HepG2 (cell line): Measurements from ENCODE around the gene ZBTB7B. TPM values are rescaled to one million over a fixed set of nuclear protein-coding genes. Genes with fewer than 3 reads are reported as not detected.

Experiments used
- ATF4 ChIP-seq, 2 experiments: fragments of 450-650 bp in 1 of 2; sonication (generic) in 1 of 2; formaldehyde crosslinking; IDR thresholded peaks; 2 replicates each; pipeline versions ENCODE4 v1.5.0 to v1.8.0; 2020 to 2022; ENCODE audit warnings: mild to moderate bottlenecking in 1 of 2, missing genetic modification reagents in 1 of 2
- CCAR2 ChIP-seq: fragments of 200-400 bp; formaldehyde crosslinking; optimal IDR thresholded peaks from 2 replicates; pipeline ENCODE3; 2018; ENCODE audit warnings: low read depth, mild to moderate bottlenecking, low read length, moderate library complexity
- ELF4 ChIP-seq: sonication (generic); formaldehyde crosslinking; IDR thresholded peaks from 2 replicates; pipeline ENCODE4 v1.5.0; 2020; ENCODE audit warnings: missing genetic modification reagents, mild to moderate bottlenecking, moderate library complexity, borderline replicate concordance
- EZH2 ChIP-seq: conservative IDR thresholded peaks from 2 replicates; pipeline ENCODE4 v1.6.1; 2012; ENCODE audit warnings: mild to moderate bottlenecking, low read depth, low read length, moderate library complexity
- KDM1A ChIP-seq: IDR thresholded peaks from 2 replicates; pipeline ENCODE4 v1.6.1; 2016; ENCODE audit warnings: missing compliant biosample characterization
- SP2 ChIP-seq: sonication (generic); formaldehyde crosslinking; IDR thresholded peaks from 2 replicates; pipeline ENCODE4 v1.5.1; 2020; ENCODE audit warnings: mild to moderate bottlenecking, missing genetic modification reagents
- THAP11 ChIP-seq: IDR thresholded peaks from 2 replicates; pipeline ENCODE4 v1.6.1; 2016; ENCODE audit warnings: missing biosample characterization, missing genetic modification reagents
- TOE1 ChIP-seq: sonication (generic); formaldehyde crosslinking; IDR thresholded peaks from 2 replicates; pipeline ENCODE4 v1.4.0; 2020; ENCODE audit warnings: mild to moderate bottlenecking, missing genetic modification reagents
- ZBTB39 ChIP-seq: sonication (generic); formaldehyde crosslinking; IDR thresholded peaks from 2 replicates; pipeline ENCODE4 v1.5.0; 2020; ENCODE audit warnings: missing genetic modification reagents
- ZMAT3 ChIP-seq: sonication (generic); formaldehyde crosslinking; conservative IDR thresholded peaks from 2 replicates; pipeline ENCODE4 v1.7.0; 2021; ENCODE audit warnings: missing genetic modification reagents
- ZNF143 ChIP-seq: sonication (generic); formaldehyde crosslinking; IDR thresholded peaks from 2 replicates; pipeline ENCODE4 v1.4.0; 2020; ENCODE audit warnings: missing genetic modification reagents
- ZNF703 ChIP-seq: sonication (generic); formaldehyde crosslinking; IDR thresholded peaks from 2 replicates; pipeline ENCODE4 v1.5.1; 2020; ENCODE audit warnings: missing genetic modification reagents, mild to moderate bottlenecking, moderate library complexity, borderline replicate concordance
- ZSCAN22 ChIP-seq: sonication (generic); formaldehyde crosslinking; IDR thresholded peaks from 2 replicates; pipeline ENCODE4 v1.4.0; 2020; ENCODE audit warnings: mild to moderate bottlenecking, missing genetic modification reagents
- polyA plus RNA-seq, 8 experiments: library from polyadenylated mRNA; depleted of rRNA in 3 of 8; stranded (reverse) in 7 of 8; unstranded in 1 of 8; fragments of >200 nt; fragmentation: Illumina TruSeq in 4 of 8; extraction: Trizol in 4 of 8; gene quantifications; 2 replicates each; pipeline versions ENCODE4 v1.2.1 to v1.2.3, GENCODE V29; 2011 to 2016; ENCODE audit warnings: low read depth in 4 of 8, missing spikeins in 1 of 8, mixed read lengths in 1 of 8; ENCODE audit not compliant: insufficient read depth in 1 of 8
- total RNA-seq, 5 experiments: library from RNA; depleted of rRNA; stranded (reverse); fragments of >200 nt; fragmentation: Illumina TruSeq; extraction: Trizol; gene quantifications; 2 replicates each; pipeline ENCODE4 v1.2.3, GENCODE V29; 2016; ENCODE audit warnings: low read depth in 1 of 5
- TF ChIP-seq, protein P1 (sequence below): sonication (generic); formaldehyde crosslinking; IDR thresholded peaks from 2 replicates; pipeline ENCODE4 v1.4.0; 2020; ENCODE audit warnings: missing genetic modification reagents, borderline replicate concordance
- TF ChIP-seq, protein P2 (sequence below): sonication (generic); formaldehyde crosslinking; IDR thresholded peaks from 2 replicates; pipeline ENCODE4 v1.4.0; 2020; ENCODE audit warnings: missing genetic modification reagents
- TF ChIP-seq, protein P3 (sequence below): IDR thresholded peaks from 2 replicates; pipeline ENCODE4 v1.6.1; 2016; ENCODE audit warnings: missing genetic modification reagents, missing compliant biosample characterization
- TF ChIP-seq, protein P4 (sequence below): sonication (generic); formaldehyde crosslinking; IDR thresholded peaks from 2 replicates; pipeline ENCODE4 v1.5.1; 2020; ENCODE audit warnings: missing genetic modification reagents, mild to moderate bottlenecking, borderline replicate concordance

ZBTB7B gene
- total and polyA plus RNA-seq, 2 of the 13 experiments (the other 11 are each of a cell fraction or from before 2014, with no cell fraction given): 15.5 to 17.5 TPM

- TF ChIP-seq, protein P1, sequence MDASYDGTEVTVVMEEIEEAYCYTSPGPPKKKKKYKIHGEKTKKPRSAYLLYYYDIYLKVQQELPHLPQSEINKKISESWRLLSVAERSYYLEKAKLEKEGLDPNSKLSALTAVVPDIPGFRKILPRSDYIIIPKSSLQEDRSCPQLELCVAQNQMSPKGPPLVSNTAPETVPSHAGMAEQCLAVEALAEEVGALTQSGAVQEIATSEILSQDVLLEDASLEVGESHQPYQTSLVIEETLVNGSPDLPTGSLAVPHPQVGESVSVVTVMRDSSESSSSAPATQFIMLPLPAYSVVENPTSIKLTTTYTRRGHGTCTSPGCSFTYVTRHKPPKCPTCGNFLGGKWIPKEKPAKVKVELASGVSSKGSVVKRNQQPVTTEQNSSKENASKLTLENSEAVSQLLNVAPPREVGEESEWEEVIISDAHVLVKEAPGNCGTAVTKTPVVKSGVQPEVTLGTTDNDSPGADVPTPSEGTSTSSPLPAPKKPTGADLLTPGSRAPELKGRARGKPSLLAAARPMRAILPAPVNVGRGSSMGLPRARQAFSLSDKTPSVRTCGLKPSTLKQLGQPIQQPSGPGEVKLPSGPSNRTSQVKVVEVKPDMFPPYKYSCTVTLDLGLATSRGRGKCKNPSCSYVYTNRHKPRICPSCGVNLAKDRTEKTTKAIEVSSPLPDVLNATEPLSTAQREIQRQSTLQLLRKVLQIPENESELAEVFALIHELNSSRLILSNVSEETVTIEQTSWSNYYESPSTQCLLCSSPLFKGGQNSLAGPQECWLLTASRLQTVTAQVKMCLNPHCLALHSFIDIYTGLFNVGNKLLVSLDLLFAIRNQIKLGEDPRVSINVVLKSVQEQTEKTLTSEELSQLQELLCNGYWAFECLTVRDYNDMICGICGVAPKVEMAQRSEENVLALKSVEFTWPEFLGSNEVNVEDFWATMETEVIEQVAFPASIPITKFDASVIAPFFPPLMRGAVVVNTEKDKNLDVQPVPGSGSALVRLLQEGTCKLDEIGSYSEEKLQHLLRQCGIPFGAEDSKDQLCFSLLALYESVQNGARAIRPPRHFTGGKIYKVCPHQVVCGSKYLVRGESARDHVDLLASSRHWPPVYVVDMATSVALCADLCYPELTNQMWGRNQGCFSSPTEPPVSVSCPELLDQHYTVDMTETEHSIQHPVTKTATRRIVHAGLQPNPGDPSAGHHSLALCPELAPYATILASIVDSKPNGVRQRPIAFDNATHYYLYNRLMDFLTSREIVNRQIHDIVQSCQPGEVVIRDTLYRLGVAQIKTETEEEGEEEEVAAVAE (CRISPR knock-in tag): peak; percentile 15; the same call in 1 of the 2 replicates
- TF ChIP-seq EZH2: no peak
- peak; percentile 71 for TF ChIP-seq SP2
- TF ChIP-seq, protein P2, sequence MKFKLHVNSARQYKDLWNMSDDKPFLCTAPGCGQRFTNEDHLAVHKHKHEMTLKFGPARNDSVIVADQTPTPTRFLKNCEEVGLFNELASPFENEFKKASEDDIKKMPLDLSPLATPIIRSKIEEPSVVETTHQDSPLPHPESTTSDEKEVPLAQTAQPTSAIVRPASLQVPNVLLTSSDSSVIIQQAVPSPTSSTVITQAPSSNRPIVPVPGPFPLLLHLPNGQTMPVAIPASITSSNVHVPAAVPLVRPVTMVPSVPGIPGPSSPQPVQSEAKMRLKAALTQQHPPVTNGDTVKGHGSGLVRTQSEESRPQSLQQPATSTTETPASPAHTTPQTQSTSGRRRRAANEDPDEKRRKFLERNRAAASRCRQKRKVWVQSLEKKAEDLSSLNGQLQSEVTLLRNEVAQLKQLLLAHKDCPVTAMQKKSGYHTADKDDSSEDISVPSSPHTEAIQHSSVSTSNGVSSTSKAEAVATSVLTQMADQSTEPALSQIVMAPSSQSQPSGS (CRISPR knock-in tag): no peak; the same call in 1 of the 2 replicates
- TF ChIP-seq ZBTB39 (CRISPR knock-in tag): no peak
- no peak for TF ChIP-seq ZSCAN22 (CRISPR knock-in tag)
- TF ChIP-seq ZNF703: 0 out of 2 replicates have a peak, but pooled peaks have one; percentile 47
- no peak for TF ChIP-seq ELF4 (CRISPR knock-in tag)
- TF ChIP-seq TOE1 (CRISPR knock-in tag): no peak
- peak in 1 of 2 experiments; percentile 20; a peak in 1 of 4 replicates for TF ChIP-seq ATF4 (CRISPR knock-in tag; IDR thresholded peaks at IDR 0.05)
- TF ChIP-seq ZMAT3 (CRISPR knock-in tag): peak; percentile 81
- no peak for TF ChIP-seq KDM1A
- 0 out of 2 replicates have a peak, but pooled peaks have one; percentile 43 for TF ChIP-seq ZNF143 (CRISPR knock-in tag)
- TF ChIP-seq THAP11 (CRISPR knock-in tag): peak; percentile 84
- TF ChIP-seq, protein P3, sequence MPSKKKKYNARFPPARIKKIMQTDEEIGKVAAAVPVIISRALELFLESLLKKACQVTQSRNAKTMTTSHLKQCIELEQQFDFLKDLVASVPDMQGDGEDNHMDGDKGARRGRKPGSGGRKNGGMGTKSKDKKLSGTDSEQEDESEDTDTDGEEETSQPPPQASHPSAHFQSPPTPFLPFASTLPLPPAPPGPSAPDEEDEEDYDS (CRISPR knock-in tag): no peak; the same call in 1 of the 2 replicates
- TF ChIP-seq, protein P4, sequence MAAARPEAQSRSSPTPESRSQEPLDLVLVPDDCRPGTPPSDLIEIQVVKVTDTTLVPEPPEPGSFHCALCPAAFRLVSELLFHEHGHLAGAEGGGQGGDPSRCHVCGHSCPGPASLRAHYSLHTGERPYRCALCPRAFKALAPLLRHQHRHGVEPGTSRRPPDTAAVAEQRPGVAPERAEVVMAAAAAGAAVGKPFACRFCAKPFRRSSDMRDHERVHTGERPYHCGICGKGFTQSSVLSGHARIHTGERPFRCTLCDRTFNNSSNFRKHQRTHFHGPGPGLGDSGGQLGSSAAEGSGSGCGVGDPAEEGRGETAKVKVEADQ: no peak; the same call in 1 of the 2 replicates
- no peak for TF ChIP-seq CCAR2
Measured at GRCh38 chr1:154961207-154962155, 41.1 kb upstream of the ZBTB7B start, which contains the start of gene PYGO2 (continued).
